ENCODE measurements around the gene VHLL.

DNA sequence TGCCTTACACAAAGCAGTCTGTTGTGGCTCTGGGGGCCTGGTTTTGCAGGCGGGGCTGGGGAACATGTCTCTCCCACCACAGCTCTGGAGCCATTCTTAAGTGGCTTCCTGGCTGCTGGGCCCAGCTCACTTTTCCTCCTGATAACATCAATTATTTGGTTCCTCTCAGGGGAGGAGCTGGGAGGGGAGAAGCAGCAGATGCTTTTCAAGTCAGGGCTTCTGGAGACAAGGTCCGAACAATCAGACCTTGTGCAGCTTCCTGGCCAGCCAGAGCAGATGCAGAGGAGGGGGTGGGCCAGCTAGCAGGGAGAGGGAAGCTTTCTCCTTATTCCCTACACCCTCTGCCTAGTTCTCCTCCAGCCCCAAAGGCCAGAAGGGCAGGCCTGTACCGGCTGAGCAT lies 47.6 kb downstream of the VHLL start:
- TF ChIP-seq, protein P1, sequence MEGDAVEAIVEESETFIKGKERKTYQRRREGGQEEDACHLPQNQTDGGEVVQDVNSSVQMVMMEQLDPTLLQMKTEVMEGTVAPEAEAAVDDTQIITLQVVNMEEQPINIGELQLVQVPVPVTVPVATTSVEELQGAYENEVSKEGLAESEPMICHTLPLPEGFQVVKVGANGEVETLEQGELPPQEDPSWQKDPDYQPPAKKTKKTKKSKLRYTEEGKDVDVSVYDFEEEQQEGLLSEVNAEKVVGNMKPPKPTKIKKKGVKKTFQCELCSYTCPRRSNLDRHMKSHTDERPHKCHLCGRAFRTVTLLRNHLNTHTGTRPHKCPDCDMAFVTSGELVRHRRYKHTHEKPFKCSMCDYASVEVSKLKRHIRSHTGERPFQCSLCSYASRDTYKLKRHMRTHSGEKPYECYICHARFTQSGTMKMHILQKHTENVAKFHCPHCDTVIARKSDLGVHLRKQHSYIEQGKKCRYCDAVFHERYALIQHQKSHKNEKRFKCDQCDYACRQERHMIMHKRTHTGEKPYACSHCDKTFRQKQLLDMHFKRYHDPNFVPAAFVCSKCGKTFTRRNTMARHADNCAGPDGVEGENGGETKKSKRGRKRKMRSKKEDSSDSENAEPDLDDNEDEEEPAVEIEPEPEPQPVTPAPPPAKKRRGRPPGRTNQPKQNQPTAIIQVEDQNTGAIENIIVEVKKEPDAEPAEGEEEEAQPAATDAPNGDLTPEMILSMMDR (IDR thresholded peaks at IDR 0.05) = no peak
- TF ChIP-seq POLR2A (IDR thresholded peaks at IDR 0.05) = no peak

All from uterus (tissue), 2 donors.